Measurements from ENCODE around the gene SMIM3.

The SMIM3 gene

DNA sequence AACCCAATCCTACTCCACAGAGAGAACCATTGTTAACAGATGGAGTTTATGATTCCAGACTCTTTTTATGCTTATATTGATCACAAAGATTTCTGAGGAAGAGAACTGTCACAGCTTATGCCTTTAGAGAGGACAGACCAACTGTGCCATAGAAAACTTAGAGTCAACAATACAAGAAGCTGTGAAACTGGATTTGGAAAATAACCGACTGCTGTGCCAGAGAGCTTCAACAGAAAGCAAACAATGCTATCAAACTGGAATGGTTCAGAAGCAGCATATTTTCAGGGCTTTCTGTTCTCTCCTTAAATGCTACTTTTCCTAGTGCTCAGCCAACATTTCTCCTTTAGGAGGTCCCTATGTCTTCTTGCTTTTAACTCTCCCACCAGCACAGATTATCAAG is 24.7 kb upstream of the SMIM3 start:
- no peaks in the 10 kb centered on the region for H3K9me3 ChIP-seq (ENCODE audit: severe bottlenecking)
- H3K27ac ChIP-seq = no peak overlapping the region
- H3K27me3 ChIP-seq (ENCODE audit: insufficient read depth, low read depth, severe bottlenecking) = no peaks in the 10 kb centered on the region
- TF ChIP-seq, protein P1, sequence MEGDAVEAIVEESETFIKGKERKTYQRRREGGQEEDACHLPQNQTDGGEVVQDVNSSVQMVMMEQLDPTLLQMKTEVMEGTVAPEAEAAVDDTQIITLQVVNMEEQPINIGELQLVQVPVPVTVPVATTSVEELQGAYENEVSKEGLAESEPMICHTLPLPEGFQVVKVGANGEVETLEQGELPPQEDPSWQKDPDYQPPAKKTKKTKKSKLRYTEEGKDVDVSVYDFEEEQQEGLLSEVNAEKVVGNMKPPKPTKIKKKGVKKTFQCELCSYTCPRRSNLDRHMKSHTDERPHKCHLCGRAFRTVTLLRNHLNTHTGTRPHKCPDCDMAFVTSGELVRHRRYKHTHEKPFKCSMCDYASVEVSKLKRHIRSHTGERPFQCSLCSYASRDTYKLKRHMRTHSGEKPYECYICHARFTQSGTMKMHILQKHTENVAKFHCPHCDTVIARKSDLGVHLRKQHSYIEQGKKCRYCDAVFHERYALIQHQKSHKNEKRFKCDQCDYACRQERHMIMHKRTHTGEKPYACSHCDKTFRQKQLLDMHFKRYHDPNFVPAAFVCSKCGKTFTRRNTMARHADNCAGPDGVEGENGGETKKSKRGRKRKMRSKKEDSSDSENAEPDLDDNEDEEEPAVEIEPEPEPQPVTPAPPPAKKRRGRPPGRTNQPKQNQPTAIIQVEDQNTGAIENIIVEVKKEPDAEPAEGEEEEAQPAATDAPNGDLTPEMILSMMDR (IDR thresholded peaks at IDR 0.05; ENCODE audit: low read depth, low read length) = no peak
- H3K36me3 ChIP-seq = peaks cover 51% of the 10 kb centered on the region
- H3K4me3 ChIP-seq (ENCODE audit: low read depth, low read length) = no peak overlapping the region
- DNase-seq = no peak

DNA sequence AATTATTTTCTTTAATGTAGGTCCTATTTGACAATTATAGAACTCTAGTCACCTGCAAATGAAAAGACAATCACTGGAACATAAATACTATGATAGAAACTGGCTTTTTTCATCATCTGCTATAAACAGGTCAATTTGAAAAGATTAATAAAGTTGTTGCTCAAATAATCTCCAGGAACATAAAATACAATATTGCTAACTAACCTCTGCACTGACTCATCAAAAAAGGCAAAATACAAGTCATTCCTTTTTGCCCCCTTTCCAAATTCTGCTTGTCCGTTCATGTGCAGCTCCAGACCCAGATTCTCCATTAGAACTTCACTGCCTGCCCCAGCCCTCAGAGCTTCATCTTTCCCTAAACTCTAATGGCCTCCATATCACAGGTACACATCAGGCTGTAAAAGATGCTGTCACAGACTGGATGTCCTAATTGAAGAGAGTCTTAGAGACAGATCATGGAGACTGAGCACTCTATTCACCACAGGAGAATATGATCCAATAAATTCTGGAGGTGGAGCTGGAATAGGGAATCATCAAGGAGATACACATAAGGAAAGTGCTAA is 21.4 kb upstream of the SMIM3 start:
- Histone ChIP-seq H3K27me3 (ENCODE audit: insufficient read depth, low read depth, severe bottlenecking) (no peaks in the 10 kb centered on the region), H3K4me3 (ENCODE audit: low read depth, low read length) (no peak overlapping the region; the same call in 1 of the 2 replicates), H3K27ac (no peak overlapping the region), H3K9me3 (ENCODE audit: severe bottlenecking) (no peaks in the 10 kb centered on the region), H3K36me3 (peaks cover 34% of the 10 kb centered on the region)
- DNase-seq = no peak
- TF ChIP-seq, protein P1 (IDR thresholded peaks at IDR 0.05; ENCODE audit: low read depth, low read length) = no peak

DNA sequence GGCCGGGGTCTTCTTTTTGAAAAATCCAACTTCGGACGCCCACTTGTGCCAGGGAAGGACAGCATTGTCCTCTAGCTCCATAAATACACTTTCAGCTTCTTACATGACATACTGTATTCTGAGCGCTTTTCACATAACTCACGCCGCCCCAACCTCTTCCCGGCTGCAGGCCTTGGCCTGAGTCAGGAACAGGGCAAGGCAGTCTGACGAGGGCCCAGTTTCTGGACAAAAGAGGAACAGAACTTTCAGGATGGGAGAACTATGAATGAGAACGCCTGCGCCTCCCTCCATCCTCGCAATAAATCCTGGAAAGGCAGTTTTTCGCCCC is 20.4 kb upstream of the SMIM3 start:
- Histone ChIP-seq H3K36me3 (peaks cover 25% of the 10 kb centered on the region), H3K27ac (peak overlapping the region; percentile 94), H3K9me3 (ENCODE audit: severe bottlenecking) (no peaks in the 10 kb centered on the region), H3K4me3 (ENCODE audit: low read depth, low read length) (peak overlapping the region; percentile 98), H3K27me3 (ENCODE audit: insufficient read depth, low read depth, severe bottlenecking) (no peaks in the 10 kb centered on the region)
- TF ChIP-seq, protein P1 (IDR thresholded peaks at IDR 0.05; ENCODE audit: low read depth, low read length) = no peak
- no peak for DNase-seq

DNA sequence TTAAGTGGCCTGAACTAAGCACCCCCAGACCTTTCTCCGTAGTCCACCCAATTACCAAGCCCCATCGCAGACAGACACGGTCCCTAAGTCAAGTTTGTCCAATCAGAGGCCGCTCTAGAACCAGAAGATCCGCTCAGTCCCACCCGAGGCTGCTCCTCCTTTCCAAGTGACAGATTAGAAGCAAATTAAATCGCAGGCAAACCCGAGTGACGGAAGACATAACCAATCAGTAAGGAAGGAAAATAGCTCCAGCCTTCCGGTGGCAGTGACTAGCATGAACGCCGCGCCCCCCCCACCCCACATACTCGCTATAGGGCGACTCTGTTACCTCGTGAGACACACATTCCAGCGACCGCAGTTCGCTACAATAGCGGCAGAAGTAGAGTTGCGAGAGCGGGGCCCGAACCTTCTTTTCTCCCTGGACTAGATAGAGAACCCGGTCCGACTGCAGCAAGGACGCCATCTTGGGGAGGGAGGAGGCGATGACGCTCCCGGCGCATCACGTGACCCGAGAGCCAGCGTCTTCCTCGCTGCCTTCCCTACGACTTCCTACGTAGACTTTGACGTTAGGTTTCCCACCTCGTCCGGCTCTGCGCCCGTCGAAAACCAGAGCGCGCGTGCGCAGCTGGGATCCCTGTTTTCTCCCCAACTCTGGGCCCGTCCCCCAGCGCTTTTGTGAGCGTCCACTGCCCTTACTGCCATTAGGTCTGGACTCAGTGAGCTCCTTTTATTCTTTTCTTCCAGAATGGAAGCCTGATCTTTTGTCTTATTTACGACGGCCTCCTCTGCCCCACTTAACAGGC is 19.8 kb upstream of the SMIM3 start, which contains the start of gene DCTN4:
DCTN4 (minus strand) TSS at position 487 of the 803 bp plus-strand sequence; CDS start at position 463, 24 bp downstream.
- DNase-seq = peak; percentile 96
- Histone ChIP-seq H3K9me3 (ENCODE audit: severe bottlenecking) (no peaks in the 10 kb centered on the region), H3K27ac (peak within 1 kb of the TSS; percentile 94), H3K36me3 (peaks cover 19% of the 10 kb centered on the region), H3K27me3 (ENCODE audit: insufficient read depth, low read depth, severe bottlenecking) (no peaks in the 10 kb centered on the region), H3K4me3 (ENCODE audit: low read depth, low read length) (peak within 1 kb of the TSS; percentile 98)
- TF ChIP-seq, protein P1 (IDR thresholded peaks at IDR 0.05; ENCODE audit: low read depth, low read length) = no peak

DNA sequence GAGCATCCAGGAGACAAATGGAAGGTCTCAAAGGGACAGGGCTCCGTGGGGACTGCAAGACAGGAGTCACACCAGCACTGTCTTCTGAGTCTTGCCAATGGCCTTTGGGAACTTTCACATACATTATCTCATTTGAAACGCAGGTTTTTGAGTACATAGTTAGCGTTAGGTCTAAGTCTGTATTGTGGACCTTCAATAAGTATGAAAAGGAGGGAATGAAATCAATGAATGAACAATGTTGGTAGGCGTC is 19.3 kb upstream of the SMIM3 start:
- TF ChIP-seq, protein P1 (IDR thresholded peaks at IDR 0.05; ENCODE audit: low read depth, low read length) = no peak
- H3K27me3 ChIP-seq (ENCODE audit: insufficient read depth, low read depth, severe bottlenecking) = no peaks in the 10 kb centered on the region
- peaks cover 14% of the 10 kb centered on the region for H3K36me3 ChIP-seq
- no peaks in the 10 kb centered on the region for H3K9me3 ChIP-seq (ENCODE audit: severe bottlenecking)
- peak overlapping the region; percentile 98 for H3K4me3 ChIP-seq (ENCODE audit: low read depth, low read length)
- no peak for DNase-seq
- H3K27ac ChIP-seq = peak overlapping the region; percentile 94
